Stimulated activated CD8-positive, alpha-beta memory T cell treated with anti-CD3 and anti-CD28 coated beads, Interleukin-12 subunit alpha, Interleukin-12 subunit beta, amount 100 ng/mL, for 24 hours (primary cell): ENCODE data around the gene GFPT1.

Experiments used
- DNase-seq: peaks from one replicate; pipeline ENCODE4 v3.0.0-alpha.2; 2020; ENCODE audit errors: extremely low read depth

Gene GFPT1

DNA sequence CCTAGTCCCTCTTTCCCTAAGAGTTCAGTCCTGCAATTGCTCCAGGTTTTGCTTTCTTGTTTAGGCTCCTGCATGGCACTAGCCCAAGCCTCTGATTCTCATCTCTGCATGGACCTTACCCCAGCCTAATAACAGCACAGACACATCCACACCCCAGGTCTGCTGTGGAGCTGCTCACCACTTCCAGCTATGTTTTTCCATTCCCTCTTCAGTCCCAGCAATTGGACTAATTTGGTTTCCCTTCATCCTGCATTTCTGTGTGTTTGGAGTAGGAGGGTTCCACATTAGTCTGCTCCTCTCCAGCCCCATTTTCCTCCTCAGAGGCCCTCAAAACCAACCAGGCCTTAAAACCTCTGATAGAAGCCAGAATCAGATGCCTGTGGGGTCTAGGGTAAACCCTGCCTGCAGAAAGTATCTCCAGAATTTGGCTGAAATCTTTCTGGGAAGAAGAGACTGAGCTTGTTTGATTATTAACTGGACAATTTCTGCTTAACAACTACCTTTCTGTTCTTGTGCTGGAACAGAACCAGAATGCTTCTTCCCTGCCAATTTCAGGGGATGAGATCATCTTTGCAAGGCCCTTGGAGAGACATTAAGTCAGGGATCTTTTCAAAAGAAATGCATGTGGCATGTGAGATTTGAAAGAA, 95.9 kb downstream of the GFPT1 start:
- DNase-seq, result no peak

DNA sequence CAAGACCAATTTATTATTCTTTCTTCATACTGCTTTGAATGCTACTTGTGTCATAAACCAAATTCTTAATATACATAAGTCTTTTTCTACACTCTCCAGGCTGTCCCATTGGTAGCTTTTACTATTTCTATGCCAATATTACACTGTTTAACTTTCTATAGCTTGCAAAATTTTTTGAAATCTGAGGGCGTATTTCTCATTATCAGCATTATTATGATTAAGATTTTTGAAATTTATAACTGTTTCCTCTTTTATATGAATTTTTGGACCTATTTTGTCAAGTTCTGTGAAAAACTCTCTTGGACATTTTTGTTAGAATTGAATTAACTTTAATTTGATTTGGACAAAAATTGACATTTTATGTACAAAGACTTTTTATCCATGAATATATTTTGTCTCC, 98.6 kb downstream of the GFPT1 start:
- no peak for DNase-seq

DNA sequence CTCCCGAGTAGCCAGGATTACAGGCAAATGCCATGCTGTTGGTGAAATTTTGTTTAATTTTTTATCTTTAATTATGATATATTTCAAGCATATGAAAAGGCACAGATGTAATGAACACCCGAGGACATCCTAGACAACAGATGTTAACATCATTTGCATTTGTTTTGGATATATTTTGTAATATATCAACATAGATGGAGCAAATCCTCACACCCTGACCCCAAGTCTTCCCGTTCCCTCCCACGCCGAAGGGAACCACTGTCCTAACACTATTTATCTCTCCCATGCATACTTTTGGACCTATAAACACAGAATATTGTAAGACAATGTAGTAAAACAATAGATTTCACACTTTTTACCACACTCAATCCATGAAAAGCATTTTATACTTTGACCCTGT, 99.5 kb downstream of the GFPT1 start:
- no peak for DNase-seq

DNA sequence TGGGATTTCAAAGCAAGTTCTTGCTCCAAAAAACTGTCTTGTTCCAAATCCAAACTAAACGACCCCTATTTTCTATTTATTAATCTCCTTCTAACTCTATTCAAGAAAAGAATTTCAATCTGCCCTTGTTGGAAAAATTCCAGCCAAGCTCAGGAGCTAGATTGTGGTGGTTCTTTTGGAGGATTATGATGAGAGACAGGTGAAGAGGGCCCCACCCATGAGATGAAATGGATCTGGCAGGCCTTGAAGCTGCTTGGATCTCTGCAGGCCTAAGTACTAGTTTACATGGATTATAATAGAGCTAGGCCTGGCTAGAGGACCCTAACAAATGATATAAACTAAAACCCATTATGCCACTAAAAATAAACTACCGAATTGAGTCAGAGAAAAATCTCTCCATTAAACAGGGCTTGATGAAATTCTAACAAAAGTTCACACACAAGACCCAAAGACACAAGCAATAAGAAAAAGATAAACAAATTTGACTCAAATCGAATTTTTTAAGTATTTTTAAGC, 101.6 kb downstream of the GFPT1 start:
- DNase-seq, result no peak

DNA sequence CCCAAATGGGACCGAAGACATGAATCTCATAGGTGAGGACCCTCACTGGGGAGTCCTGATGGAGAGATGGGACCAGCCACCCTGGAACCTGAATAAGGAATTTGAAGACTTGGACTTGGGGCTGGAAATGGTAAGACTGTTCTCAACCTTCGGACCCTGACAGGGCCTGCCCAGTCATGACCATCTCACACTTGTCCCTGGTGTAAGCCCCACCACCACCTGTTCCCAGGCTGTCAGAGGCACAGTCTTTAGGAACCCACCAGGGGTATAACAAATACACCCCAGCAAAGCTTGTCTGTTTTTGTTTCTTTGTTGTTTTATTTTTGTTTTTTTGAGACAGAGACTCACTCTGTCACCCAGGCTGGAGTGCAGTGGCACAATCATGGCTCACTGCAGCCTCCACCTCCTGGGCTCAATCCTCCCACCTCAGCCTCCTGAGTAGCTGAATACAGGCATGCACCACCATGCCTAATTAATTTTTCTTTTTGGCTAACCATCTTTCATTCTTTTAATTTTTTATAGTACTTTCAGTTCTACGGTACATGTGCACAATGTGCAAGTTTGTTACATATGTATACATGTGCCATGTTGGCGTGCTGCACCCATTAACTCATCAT, 106.1 kb downstream of the GFPT1 start:
- DNase-seq, result no peak

DNA sequence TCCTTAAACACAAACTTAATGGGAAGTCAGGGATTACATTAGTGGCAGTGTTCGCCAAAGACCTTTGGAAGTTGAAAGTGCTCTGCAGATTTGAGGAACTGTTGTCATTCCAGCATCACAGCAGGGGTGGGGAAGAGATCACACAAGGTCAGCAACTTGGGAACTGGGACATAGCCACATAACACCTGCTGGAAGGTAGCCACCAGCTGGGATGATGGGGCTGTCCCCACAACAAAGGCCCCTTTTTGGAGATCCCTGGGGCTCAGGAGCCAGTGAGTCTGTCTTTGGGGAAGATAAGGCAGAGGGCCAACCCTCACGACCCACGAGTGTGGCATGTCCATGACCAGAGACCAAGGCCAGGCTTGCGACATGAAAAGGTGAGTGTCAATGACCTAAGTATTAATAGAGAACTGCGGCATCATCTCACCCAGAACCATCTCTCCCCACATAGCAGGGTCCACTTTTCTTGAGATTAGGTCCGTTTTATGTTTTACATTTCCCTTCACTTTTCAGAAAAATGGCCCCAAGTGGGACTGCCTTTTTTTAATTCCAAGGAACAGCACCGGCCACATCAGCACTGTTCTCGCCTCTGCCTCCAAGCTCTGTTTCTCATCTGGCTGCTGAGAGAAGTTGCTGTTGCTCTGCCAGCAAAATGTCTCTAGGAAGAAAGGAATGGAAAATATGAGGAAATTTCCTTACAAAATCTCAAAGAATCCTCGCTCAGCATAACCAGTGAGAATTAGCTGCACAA, 106.9 kb downstream of the GFPT1 start:
- DNase-seq, result no peak

DNA sequence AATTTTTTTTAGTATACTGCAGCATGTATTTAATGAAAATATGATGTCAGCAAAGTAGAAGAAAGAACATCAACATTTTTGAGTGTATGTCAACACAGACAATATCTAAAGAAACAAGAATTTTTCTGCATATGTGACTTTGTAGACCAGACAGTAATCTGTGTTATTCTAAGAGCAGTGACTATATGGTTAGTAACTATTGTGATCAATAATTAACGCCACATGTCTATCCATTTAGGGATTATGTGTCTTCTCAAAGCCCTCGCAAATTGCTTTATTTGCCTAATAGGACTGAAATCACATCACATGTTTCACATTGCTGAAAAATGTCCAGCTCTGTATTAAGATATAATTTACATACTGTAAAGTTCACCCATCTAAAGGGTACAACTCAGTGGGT, 107.8 kb downstream of the GFPT1 start:
- no peak for DNase-seq

DNA sequence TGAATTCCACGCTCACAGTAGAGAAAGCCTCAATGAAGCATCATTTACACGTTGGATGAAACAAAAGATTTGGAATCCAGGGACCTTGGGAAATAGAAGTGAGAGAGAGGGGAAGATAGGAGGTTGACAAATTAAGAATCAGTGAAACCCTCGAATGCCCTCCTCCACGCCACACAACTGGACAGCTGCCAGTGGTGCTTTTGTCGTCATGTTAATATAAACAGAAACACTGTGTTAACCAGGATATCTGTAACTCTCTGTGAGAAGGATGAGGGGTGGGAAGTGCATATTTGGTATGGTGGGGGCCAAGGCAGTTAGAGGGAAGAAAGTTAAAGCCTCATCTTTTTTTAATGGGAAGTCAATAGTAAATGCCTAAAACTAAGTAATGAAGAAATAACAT, 108.7 kb downstream of the GFPT1 start:
- DNase-seq, result no peak

DNA sequence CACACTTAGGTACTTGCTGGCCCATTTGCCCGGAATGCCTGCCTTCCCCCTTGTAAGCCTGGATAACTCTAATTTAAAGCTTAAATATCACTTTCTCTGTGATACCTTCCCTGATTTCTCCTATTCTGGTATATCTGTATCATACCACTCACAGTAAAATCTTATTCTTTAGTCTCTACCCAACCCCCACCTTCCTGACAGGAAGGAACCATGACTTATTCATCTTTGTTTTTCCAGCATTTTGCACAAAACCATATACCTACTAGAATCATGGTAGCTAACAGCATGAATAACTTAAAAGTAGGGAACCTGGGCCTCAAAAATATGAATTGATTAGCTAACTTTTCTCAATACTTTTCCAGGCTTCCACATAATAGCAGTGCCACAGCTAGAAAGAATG, 111.5 kb downstream of the GFPT1 start:
- no peak for DNase-seq

DNA sequence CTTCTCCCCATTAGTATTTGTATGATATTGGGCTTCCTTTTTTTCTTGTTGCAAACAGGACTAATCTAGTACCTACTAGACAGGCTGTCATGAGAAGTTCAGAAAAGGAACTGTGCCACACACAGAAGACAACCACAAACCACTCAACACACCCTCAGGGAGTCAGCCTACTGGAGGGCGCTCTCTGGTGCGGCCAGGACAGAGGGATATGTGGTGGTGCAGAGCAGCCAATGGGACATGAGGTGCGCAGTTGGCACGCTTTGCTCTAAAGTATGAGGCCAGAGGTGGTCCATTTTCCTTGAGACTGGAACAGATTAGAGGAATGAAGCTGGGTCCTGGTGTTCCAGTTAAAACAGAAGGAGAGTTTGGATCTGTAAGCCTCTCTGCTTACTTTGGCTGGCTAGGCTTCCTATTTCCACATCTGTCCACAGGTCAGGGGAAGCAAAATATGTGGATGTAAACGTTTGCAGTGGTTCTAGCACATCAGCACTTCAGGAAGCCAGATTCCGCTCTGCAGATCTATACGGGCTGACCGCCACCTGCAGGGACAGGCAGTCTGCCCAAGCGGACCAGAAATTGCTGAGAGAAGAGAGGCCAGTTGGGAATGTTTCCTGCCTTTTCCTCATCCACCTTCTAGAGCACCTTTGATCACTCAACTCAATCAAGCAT, 114.1 kb downstream of the GFPT1 start:
- no peak for DNase-seq

DNA sequence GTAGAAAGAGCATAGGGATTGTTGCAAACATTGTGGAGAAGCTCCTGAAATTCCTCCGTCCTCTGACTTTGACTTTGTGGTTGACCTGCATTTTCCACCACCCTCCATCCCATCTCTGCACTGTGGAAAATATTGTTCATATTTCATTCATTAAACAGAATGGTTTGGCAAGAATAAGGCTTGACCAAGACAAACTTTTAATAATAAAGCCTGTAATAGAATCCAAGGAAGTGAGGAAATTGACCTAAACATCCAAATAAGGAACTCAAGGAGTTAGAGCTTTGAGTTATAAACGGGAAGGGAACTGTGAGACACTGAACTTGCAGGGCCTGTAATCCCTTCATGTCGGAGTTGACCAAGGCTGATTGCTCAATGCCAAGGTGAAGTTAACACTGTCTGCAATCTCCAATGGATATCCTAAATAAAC, 115.2 kb downstream of the GFPT1 start:
- DNase-seq, result no peak
